Prostate gland (tissue), 2 donors: ENCODE results near the gene BORCS6. TPM values are rescaled to one million over a fixed set of nuclear protein-coding genes. Genes with fewer than 3 reads are reported as not detected.
A peak's percentile ranks its signal among the peaks of the same experiment; 100 is the strongest.

Experiments
- DNase-seq: peaks from one replicate; pipeline ENCODE4 v3.0.0-alpha.2; 2019; ENCODE audit warnings: low spot score
- H3K27ac ChIP-seq, 2 donors: fragments of 200-600 bp; sonication (generic); 2 replicates each; pipeline ENCODE4 v1.5.1; 2017 to 2019
- H3K27me3 ChIP-seq: fragments of 200-600 bp; sonication (generic); replicated peaks from 2 replicates; pipeline ENCODE4 v1.5.1; 2019; ENCODE audit not compliant: insufficient read depth
- H3K36me3 ChIP-seq, 2 donors: fragments of 200-600 bp; sonication (generic); 1 replicate in 1 of 2; 2 replicates in 1 of 2; pipeline versions ENCODE4 v1.5.1 to v1.8.1; 2017 to 2019
- H3K4me1 ChIP-seq: fragments of 200-600 bp; sonication (generic); replicated peaks from 2 replicates; pipeline ENCODE4 v1.5.1; 2019
- H3K4me3 ChIP-seq, 2 donors: fragments of 200-600 bp; sonication (generic); 2 replicates each; pipeline ENCODE4 v1.5.1; 2017 to 2019
- H3K9me3 ChIP-seq: fragments of 200-600 bp; sonication (generic); 2 replicates; pipeline ENCODE4 v1.5.1; 2017
- CTCF ChIP-seq, 4 experiments: fragments of 200-600 bp in 2 of 4; fragments of 450-650 bp in 2 of 4; sonication (generic) in 2 of 4; IDR thresholded peaks; 1 replicate in 3 of 4; 2 replicates in 1 of 4; pipeline ENCODE4 v1.5.1; 2016 to 2019; ENCODE audit warnings: antibody characterized with exemption in 4 of 4, mild to moderate bottlenecking in 2 of 4, moderate library complexity in 2 of 4
- POLR2A ChIP-seq: fragments of 450-650 bp; IDR thresholded peaks from one replicate; pipeline ENCODE4 v1.6.1; 2016; ENCODE audit warnings: antibody characterized with exemption, mild to moderate bottlenecking
- POLR2AphosphoS5 ChIP-seq: sonication (generic); formaldehyde crosslinking; IDR thresholded peaks from one replicate; pipeline ENCODE4 v1.6.1; 2017; ENCODE audit warnings: antibody characterized with exemption
- WGBS: methylation state at CpG from one replicate; pipeline ENCODE4 v1.1.5; 2018; 5-methylcytosine and 5-hydroxymethylcytosine counted together
- intact Hi-C: fragments of 100-400 bp; cut with DNase I; formaldehyde crosslinking; loops from one replicate; pipeline ENCODE4 v1.14.2; 2022
- total RNA-seq, 2 donors: library from RNA; depleted of rRNA; stranded (reverse); fragments of >200 nt; gene quantifications; one replicate each; pipeline ENCODE4 v1.1.0, GENCODE V29; 2016

The BORCS6 gene
- total RNA-seq, 2 donors from 2014 or later: 9.6 to 19.1 TPM

GRCh38 chr17:8224891-8225812, 35.2 kb upstream of the BORCS6 start:
- Histone ChIP-seq H3K36me3 (peaks cover 9 to 15% of the 10 kb centered on the region in 2 donors), H3K9me3 (no peaks in the 10 kb centered on the region), H3K27ac (no peak overlapping the region), H3K27me3 (no peaks in the 10 kb centered on the region), H3K4me1 (peaks cover 9% of the 10 kb centered on the region), H3K4me3 (no peak overlapping the region)
- no peak for DNase-seq
- intact Hi-C loops: loop anchor here (5.0 kb wide), 1 partner anchor 72 kb away; the partner anchor contains the start of gene SLC25A35
- TF ChIP-seq POLR2AphosphoS5 (no peak), POLR2A (no peak), CTCF (IDR thresholded peaks at IDR 0.05) (no peak)
- 91% methylated on average over 26 of the region's 26 CpGs for WGBS

DNA sequence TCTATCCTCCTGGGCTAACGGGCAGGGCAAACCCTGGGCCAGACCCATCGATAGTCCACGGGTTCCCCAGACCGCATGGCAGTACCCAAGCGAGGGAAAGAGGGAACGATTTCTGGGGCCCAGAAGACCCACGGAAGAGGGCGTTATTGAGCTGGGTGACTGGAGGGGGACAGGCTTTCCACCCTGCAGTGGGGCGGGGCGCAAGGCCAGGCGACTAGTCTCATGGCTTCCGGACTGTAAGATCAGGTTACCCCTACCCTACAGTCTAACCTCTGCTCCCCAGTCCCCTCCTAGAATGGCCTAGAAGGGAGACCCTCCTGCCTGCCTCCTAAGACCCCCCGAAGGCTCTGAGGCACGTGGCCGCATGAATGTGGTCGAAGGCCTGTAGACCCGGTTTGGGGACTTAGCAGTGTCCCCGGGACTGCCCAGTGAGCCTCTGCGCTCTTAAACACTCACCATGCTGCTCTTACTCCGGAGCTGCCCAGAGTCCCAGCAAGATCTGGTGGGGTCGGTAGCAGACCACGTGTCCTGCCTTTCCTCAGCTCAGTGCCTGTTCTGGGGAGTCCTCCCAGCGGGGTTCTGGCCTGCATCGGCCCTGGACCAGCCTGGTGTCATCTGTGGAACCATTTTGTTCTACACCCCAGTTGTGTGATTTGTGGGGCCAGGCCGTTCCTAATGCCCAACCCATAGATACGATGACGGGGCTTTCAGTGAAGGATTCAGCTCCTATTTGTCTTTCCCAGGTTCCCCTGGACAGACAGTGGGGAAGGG, 33.6 kb upstream of the BORCS6 start:
- DNase-seq: peak; percentile 47
- peaks cover 9% of the 10 kb centered on the region for H3K4me1 ChIP-seq
- 5% methylated on average over 23 of the region's 27 CpGs for WGBS
- TF ChIP-seq CTCF (IDR thresholded peaks at IDR 0.05): peak in 3 of 4 experiments; percentile 21 to 24 (median 22)
- no peak for TF ChIP-seq POLR2AphosphoS5
- no peak for TF ChIP-seq POLR2A
- peak overlapping the region; percentile 98 to 99 for H3K27ac ChIP-seq
- no peaks in the 10 kb centered on the region for H3K9me3 ChIP-seq
- intact Hi-C loops: no loop called here
- H3K4me3 ChIP-seq: peak overlapping the region; percentile 41 to 55
- no peaks in the 10 kb centered on the region for H3K27me3 ChIP-seq
- peaks cover 8 to 12% of the 10 kb centered on the region in 2 donors for H3K36me3 ChIP-seq

- Histone ChIP-seq H3K4me1 (peaks cover 9% of the 10 kb centered on the region), H3K9me3 (no peaks in the 10 kb centered on the region), H3K36me3 (peaks cover 2 to 4% of the 10 kb centered on the region in 2 donors), H3K27me3 (no peaks in the 10 kb centered on the region), H3K4me3 (peak overlapping the region; percentile 41 to 55), H3K27ac (peak overlapping the region; percentile 98 to 99)
- intact Hi-C loops: loop anchor here (1.0 kb wide), 1 partner anchor 35 kb away; no protein-coding TSS in a partner anchor
- TF ChIP-seq CTCF (IDR thresholded peaks at IDR 0.05): peak in 1 of 4 experiments; percentile 10
- TF ChIP-seq POLR2A: peak; percentile 81
- TF ChIP-seq POLR2AphosphoS5: peak; percentile 90
- peak; percentile 90 for DNase-seq
- WGBS: under 1% methylated on average over 48 of the region's 49 CpGs
Observed at GRCh38 chr17:8222630-8223355, 32.8 kb upstream of the BORCS6 start.

DNA sequence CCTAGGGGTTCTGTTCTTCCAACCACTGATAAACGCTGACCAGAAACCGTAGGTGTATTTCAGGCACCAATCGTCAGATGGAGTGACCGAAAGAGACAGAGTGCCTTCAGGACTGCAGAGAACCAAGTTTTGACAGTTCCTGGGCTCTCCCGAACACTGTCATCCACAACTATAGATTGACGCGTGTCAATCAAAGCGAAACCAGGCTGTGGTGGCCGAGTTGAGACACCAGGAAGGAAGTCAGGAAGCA, 32.3 kb upstream of the BORCS6 start:
- no peak for DNase-seq
- Histone ChIP-seq H3K36me3 (no peaks in the 10 kb centered on the region), H3K4me3 (peak overlapping the region; percentile 41 to 55), H3K4me1 (peaks cover 9% of the 10 kb centered on the region), H3K27me3 (no peaks in the 10 kb centered on the region), H3K27ac (peak overlapping the region; percentile 98 to 99), H3K9me3 (no peaks in the 10 kb centered on the region)
- intact Hi-C loops: loop anchor here (1.0 kb wide), 1 partner anchor 35 kb away; no protein-coding TSS in a partner anchor
- no peak for TF ChIP-seq POLR2AphosphoS5
- no peak for TF ChIP-seq POLR2A
- TF ChIP-seq CTCF (IDR thresholded peaks at IDR 0.05): no peak
- 0% methylated on average over 9 of the region's 9 CpGs for WGBS
